ENCODE measurements around the gene ARHGAP42.
A peak's percentile ranks its signal among the peaks of the same experiment; 100 is the strongest.

The ARHGAP42 gene

GRCh38 chr11:100841711-100842407, 154.8 kb downstream of the ARHGAP42 start:
- DNase-seq, result no peak

GRCh38 chr11:100847696-100848216, 160.7 kb downstream of the ARHGAP42 start:
- DNase-seq, result no peak

GRCh38 chr11:100849009-100849900, 162.2 kb downstream of the ARHGAP42 start:
- peak; percentile 97 for DNase-seq

- DNase-seq, result no peak
Observed at GRCh38 chr11:100849901-100850235, 162.8 kb downstream of the ARHGAP42 start.

- DNase-seq, result peak; percentile 61
Observed at GRCh38 chr11:100851147-100851546, 164.1 kb downstream of the ARHGAP42 start.

- DNase-seq, result no peak
Observed at GRCh38 chr11:100851584-100852152, 164.6 kb downstream of the ARHGAP42 start.

GRCh38 chr11:100855466-100856067, 168.5 kb downstream of the ARHGAP42 start:
- peak; percentile 79 for DNase-seq

- DNase-seq, result no peak
Observed at GRCh38 chr11:100857236-100858005, 170.3 kb downstream of the ARHGAP42 start.

GRCh38 chr11:100860318-100861155, 173.4 kb downstream of the ARHGAP42 start:
- DNase-seq, result no peak

GRCh38 chr11:100861212-100861611, 174.1 kb downstream of the ARHGAP42 start:
- no peak for DNase-seq

- DNase-seq, result peak; percentile 87
Observed at GRCh38 chr11:100863080-100863581, 176.0 kb downstream of the ARHGAP42 start.

- DNase-seq, result no peak
Observed at GRCh38 chr11:100865443-100866065, 178.5 kb downstream of the ARHGAP42 start.

- no peak for DNase-seq
Observed at GRCh38 chr11:100866453-100866852, 179.4 kb downstream of the ARHGAP42 start.

GRCh38 chr11:100867606-100868005, 180.5 kb downstream of the ARHGAP42 start:
- DNase-seq, result no peak

- no peak for DNase-seq
Observed at GRCh38 chr11:100869328-100869727, 182.2 kb downstream of the ARHGAP42 start.

- no peak for DNase-seq
Observed at GRCh38 chr11:100870138-100870537, 183.1 kb downstream of the ARHGAP42 start.

GRCh38 chr11:100872951-100873740, 186.1 kb downstream of the ARHGAP42 start:
- DNase-seq, result peak; percentile 35

GRCh38 chr11:100874203-100874602, 187.1 kb downstream of the ARHGAP42 start:
- DNase-seq, result no peak

- DNase-seq, result no peak
Observed at GRCh38 chr11:100875521-100875869, 188.4 kb downstream of the ARHGAP42 start.
